HEK293T (cell line): ENCODE data around the gene RPS25.

ENCODE experiments used
- ARNT ChIP-seq: fragments of 450-650 bp; IDR thresholded peaks from 2 replicates; pipeline ENCODE4 v1.6.1; 2017; ENCODE audit warnings: mild to moderate bottlenecking
- BHLHE40 ChIP-seq: fragments of 450-650 bp; IDR thresholded peaks from 2 replicates; pipeline ENCODE4 v1.6.1; 2016; ENCODE audit warnings: mild to moderate bottlenecking, moderate library complexity, borderline replicate concordance
- ELF4 ChIP-seq: fragments of 450-650 bp; IDR thresholded peaks from 2 replicates; pipeline ENCODE4 v1.6.1; 2017; ENCODE audit warnings: antibody characterized with exemption
- FOXK2 ChIP-seq: fragments of 450-650 bp; IDR thresholded peaks from 2 replicates; pipeline ENCODE4 v1.6.1; 2016; ENCODE audit warnings: mild to moderate bottlenecking
- FOXM1 ChIP-seq: fragments of 450-650 bp; IDR thresholded peaks from 2 replicates; pipeline ENCODE4 v1.6.1; 2017; ENCODE audit warnings: mild to moderate bottlenecking, borderline replicate concordance
- HDGF ChIP-seq: fragments of 450-650 bp; IDR thresholded peaks from 2 replicates; pipeline ENCODE4 v1.6.1; 2017; ENCODE audit warnings: antibody characterized with exemption, borderline replicate concordance
- SP1 ChIP-seq: fragments of 450-650 bp; IDR thresholded peaks from 2 replicates; pipeline ENCODE4 v1.6.1; 2017
- SUZ12 ChIP-seq: fragments of 450-650 bp; IDR thresholded peaks from 2 replicates; pipeline ENCODE4 v1.6.1; 2016; ENCODE audit warnings: mild to moderate bottlenecking
- TF ChIP-seq, protein P1 (sequence below): fragments of 450-650 bp; IDR thresholded peaks from 2 replicates; pipeline ENCODE4 v1.6.1; 2016

DNA sequence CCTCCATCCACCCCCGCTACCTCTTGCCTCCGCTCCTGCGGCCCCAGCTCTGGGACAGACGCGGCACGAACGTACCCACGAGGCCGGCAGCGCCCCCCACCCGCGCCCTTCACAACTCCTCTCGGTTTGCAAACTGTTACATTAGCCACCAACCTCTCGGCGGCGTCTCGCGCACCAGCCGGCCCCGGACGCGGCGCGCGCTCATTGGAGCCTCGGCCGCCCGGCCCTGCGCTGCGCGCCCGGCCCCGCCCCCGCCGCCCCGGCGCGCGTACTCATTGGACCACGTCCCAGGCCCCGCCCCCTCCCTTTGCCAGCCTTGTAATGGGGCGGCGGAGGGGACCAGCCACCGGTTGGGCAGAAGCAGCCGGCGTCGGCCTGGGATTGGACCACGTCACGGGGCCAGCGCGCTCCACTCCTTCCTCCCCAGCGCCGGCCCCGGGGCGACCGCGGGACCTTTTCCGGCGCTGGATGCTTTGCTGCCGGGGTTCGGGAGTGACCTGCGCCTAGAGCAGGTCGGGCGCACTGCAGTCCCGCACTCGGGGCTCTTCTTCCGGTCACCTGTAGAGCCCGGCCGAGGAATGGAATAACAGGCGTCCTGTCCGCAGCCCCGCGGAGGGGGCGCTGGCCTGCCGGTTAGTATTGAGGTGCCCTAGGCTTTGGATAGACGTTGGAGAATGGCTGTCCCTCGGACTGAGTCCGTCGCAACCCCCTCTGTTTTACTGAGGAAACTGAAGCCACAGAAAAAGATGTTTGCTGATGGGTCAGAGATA lies 39.0 kb upstream of the RPS25 start, which contains the start of gene HYOU1:
- TF ChIP-seq ELF4 (no peak), FOXM1 (no peak), FOXK2 (no peak), SP1 (no peak), ARNT (no peak), BHLHE40 (no peak), SUZ12 (no peak), HDGF (no peak)
- TF ChIP-seq, protein P1, sequence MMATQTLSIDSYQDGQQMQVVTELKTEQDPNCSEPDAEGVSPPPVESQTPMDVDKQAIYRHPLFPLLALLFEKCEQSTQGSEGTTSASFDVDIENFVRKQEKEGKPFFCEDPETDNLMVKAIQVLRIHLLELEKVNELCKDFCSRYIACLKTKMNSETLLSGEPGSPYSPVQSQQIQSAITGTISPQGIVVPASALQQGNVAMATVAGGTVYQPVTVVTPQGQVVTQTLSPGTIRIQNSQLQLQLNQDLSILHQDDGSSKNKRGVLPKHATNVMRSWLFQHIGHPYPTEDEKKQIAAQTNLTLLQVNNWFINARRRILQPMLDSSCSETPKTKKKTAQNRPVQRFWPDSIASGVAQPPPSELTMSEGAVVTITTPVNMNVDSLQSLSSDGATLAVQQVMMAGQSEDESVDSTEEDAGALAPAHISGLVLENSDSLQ = no peak
